ENCODE results near the gene FLAD1.

GRCh38 chr1:154983776-154984466 lies 777 bp downstream of the FLAD1 start:
- TF ChIP-seq FOSL1 (IDR thresholded peaks at IDR 0.05; ENCODE audit: insufficient read depth, low read depth, low read length) (no peak), MAX (IDR thresholded peaks at IDR 0.05) (no peak), TAF1 (IDR thresholded peaks at IDR 0.05; ENCODE audit: low read depth, low read length) (no peak), EGR1 (IDR thresholded peaks at IDR 0.05; ENCODE audit: borderline replicate concordance, low read depth, low read length) (no peak), YY1 (IDR thresholded peaks at IDR 0.05; ENCODE audit: low read depth, low read length) (no peak), SIN3A (conservative IDR thresholded peaks at IDR 0.05 in 1 of 2, IDR thresholded peaks at IDR 0.05 in 1 of 2; ENCODE audit: low read depth in 1 of 2, low read length in 2 of 2) (no peak), EZH2 (IDR thresholded peaks at IDR 0.05; ENCODE audit: low read depth, low read length, severe bottlenecking) (no peak), CTCF (IDR thresholded peaks at IDR 0.05; ENCODE audit: control extremely low read depth in 1 of 3, insufficient read depth in 1 of 3, low read depth in 1 of 3, low read length in 3 of 3) (no peak), EP300 (IDR thresholded peaks at IDR 0.05; ENCODE audit: borderline replicate concordance in 1 of 2, low read depth in 2 of 2, low read length in 2 of 2) (no peak)

All from H1 (cell line).